HCT116 (cell line): Measurements from ENCODE around the gene CBFA2T2. TPM values are rescaled to one million over a fixed set of nuclear protein-coding genes. Genes with fewer than 3 reads are reported as not detected.
"Not testable (repeated sequence)": the region's sequence is repeated elsewhere in the genome, so short reads cannot be mapped to it uniquely, and the experiment has no call there.

Source experiments
- ATAC-seq: fragments of 200-7000 bp; cut with Tn5 transposase; 2 replicates; pipeline ENCODE4 v1.9.1; 2020; ENCODE audit warnings: mild to moderate bottlenecking, moderate library complexity
- Bru-seq: library from RNA; stranded (reverse); fragments of 400-500 nt; gene quantifications from one replicate; lab custom pipeline; 2021; lab: Mats Ljungman, UMichigan
- BruChase-seq, 2 experiments: library from RNA; stranded (reverse); fragments of 400-500 nt; gene quantifications; one replicate each; lab custom pipeline; 2021; lab: Mats Ljungman, UMichigan
- BruUV-seq: library from RNA; stranded (reverse); fragments of 400-500 nt; replicated peaks from 2 replicates; lab custom pipeline; 2021; lab: Mats Ljungman, UMichigan
- CTCF ChIA-PET: fragments of 300-600 bp; sonication (Branson Sonifier 250); formaldehyde crosslinking; loops from one replicate; lab custom pipeline; 2021; ENCODE audit warnings: antibody characterized with exemption; lab: Charles Lee
- POLR2A ChIA-PET: fragments of 300-600, 350-600 bp; sonication (Branson Sonifier 250); formaldehyde crosslinking; loops from one replicate; lab custom pipeline; 2021; ENCODE audit warnings: antibody characterized with exemption; lab: Charles Lee
- RAD21 ChIA-PET, 2 experiments: fragments of 300-600 bp; sonication (Branson Sonifier 250); formaldehyde crosslinking; loops; one replicate each; lab custom pipeline; 2023; ENCODE audit warnings: low total read pairs in 2 of 2; ENCODE audit not compliant: uncharacterized antibody in 2 of 2, unreplicated experiment in 2 of 2, low non-redundant PET in 1 of 2; lab: Charles Lee
- DNase-seq: peaks from one replicate; pipeline ENCODE4 v3.0.0-alpha.2; 2010; ENCODE audit warnings: low read depth, low spot score
- H2AFZ ChIP-seq: fragments of 200-600 bp; shearing (Covaris generic), sonication (generic); 2 replicates; pipeline ENCODE4 v1.6.1; 2017; ENCODE audit warnings: low read depth, mixed run types, mixed read lengths, antibody characterized with exemption, low read length; ENCODE audit not compliant: poor library complexity, severe bottlenecking
- H3K27ac ChIP-seq: 2 replicates; pipeline ENCODE4 v1.5.1; 2012; ENCODE audit warnings: low read depth, low read length
- H3K27me3 ChIP-seq: fragments of 200-600 bp; sonication (generic); 2 replicates; pipeline ENCODE4 v1.6.1; 2016; ENCODE audit warnings: mixed run types, low read length, mixed read lengths; ENCODE audit not compliant: insufficient read depth
- H3K36me3 ChIP-seq, 2 experiments: fragments of 200-500 bp in 1 of 2; fragments of 200-600 bp in 1 of 2; sonication (Bioruptor generic) in 1 of 2; sonication (generic) in 1 of 2; 2 replicates each; pipeline versions ENCODE4 v1.5.1 to v1.6.1; 2014 to 2016; ENCODE audit warnings: low read length in 2 of 2, inconsistent platforms in 1 of 2, mixed read lengths in 1 of 2, mixed run types in 1 of 2; ENCODE audit not compliant: insufficient read depth in 2 of 2, control insufficient read depth in 1 of 2
- H3K4me1 ChIP-seq, 2 experiments: fragments of 200-600 bp in 1 of 2; sonication (generic) in 1 of 2; 2 replicates each; pipeline versions ENCODE4 v1.5.1 to v1.6.1; 2012 to 2017; ENCODE audit warnings: low read length in 2 of 2, inconsistent platforms in 1 of 2, mild to moderate bottlenecking in 1 of 2, mixed read lengths in 1 of 2, mixed run types in 1 of 2, moderate library complexity in 1 of 2; ENCODE audit not compliant: insufficient read depth in 2 of 2, control insufficient read depth in 1 of 2
- H3K4me2 ChIP-seq: fragments of 200-600 bp; sonication (generic); 2 replicates; pipeline ENCODE4 v1.6.1; 2017; ENCODE audit warnings: mixed run types, low read length, mixed read lengths
- H3K4me3 ChIP-seq, 2 experiments: fragments of 200-600 bp in 1 of 2; sonication (generic) in 1 of 2; replicated peaks in 1 of 2; 2 replicates each; pipeline ENCODE4 v1.5.1; 2011 to 2016; ENCODE audit warnings: low read length in 2 of 2, control low read depth in 1 of 2, low read depth in 1 of 2, mild to moderate bottlenecking in 1 of 2, mixed read lengths in 1 of 2, mixed run types in 1 of 2
- H3K79me2 ChIP-seq: fragments of 200-600 bp; sonication (generic); 2 replicates; pipeline ENCODE4 v1.6.1; 2017; ENCODE audit warnings: mild to moderate bottlenecking, mixed run types, low read length, moderate library complexity, mixed read lengths; ENCODE audit not compliant: insufficient read depth
- H3K9ac ChIP-seq: fragments of 200-600 bp; sonication (generic); 2 replicates; pipeline ENCODE4 v1.6.1; 2016; ENCODE audit warnings: low read length, mixed read lengths
- H3K9me2 ChIP-seq: fragments of 200-600 bp; sonication (generic), shearing (Covaris generic); 2 replicates; pipeline ENCODE4 v1.6.1; 2017; ENCODE audit warnings: mixed run types, mild to moderate bottlenecking, moderate library complexity; ENCODE audit not compliant: insufficient read depth
- H3K9me3 ChIP-seq, 2 experiments: fragments of 200-500 bp in 1 of 2; fragments of 200-600 bp in 1 of 2; sonication (Bioruptor generic) in 1 of 2; sonication (generic) in 1 of 2; 2 replicates each; pipeline ENCODE4 v1.6.1; 2014 to 2017; ENCODE audit warnings: low read length in 2 of 2, mixed read lengths in 2 of 2, inconsistent platforms in 1 of 2, low read depth in 1 of 2, mild to moderate bottlenecking in 1 of 2, mixed run types in 1 of 2, moderate library complexity in 1 of 2; ENCODE audit not compliant: control insufficient read depth in 1 of 2, insufficient read depth in 1 of 2
- H4K20me1 ChIP-seq: fragments of 200-600 bp; sonication (generic), shearing (Covaris generic); 2 replicates; pipeline ENCODE4 v1.6.1; 2017; ENCODE audit warnings: mixed run types, mild to moderate bottlenecking, moderate library complexity; ENCODE audit not compliant: insufficient read depth
- ATF3 ChIP-seq: IDR thresholded peaks from 2 replicates; pipeline ENCODE4 v1.6.1; 2012
- POLR2A ChIP-seq: IDR thresholded peaks from 2 replicates; pipeline ENCODE4 v1.7.0; 2011; ENCODE audit warnings: borderline replicate concordance; ENCODE audit not compliant: insufficient read depth, insufficient read length; ENCODE audit errors: extremely low read depth
- ZFX ChIP-seq: fragments of 450-650 bp; IDR thresholded peaks from 2 replicates; pipeline ENCODE4 v1.6.1; 2017
- intact Hi-C: fragments of 100-400 bp; cut with micrococcal nuclease; formaldehyde crosslinking; loops from 2 replicates; pipeline ENCODE4 v1.10.0; 2022
- long read RNA-seq: library from polyadenylated mRNA; unstranded; transcript quantifications from one replicate; pipeline ENCODE4 v2.0.0, GENCODE V29; 2021; ENCODE audit not compliant: unreplicated experiment
- polyA plus RNA-seq: library from polyadenylated mRNA; unstranded; fragments of >200 nt; gene quantifications from 2 replicates; pipeline ENCODE4 v1.2.1, GENCODE V29; 2012; ENCODE audit warnings: missing spikeins
- total RNA-seq: library from RNA; stranded (reverse); gene quantifications from one replicate; pipeline ENCODE4 v1.2.1, GENCODE V29; 2021; ENCODE audit not compliant: unreplicated experiment

Gene CBFA2T2
- total RNA-seq (8.0 TPM), Bru-seq, nascent RNA (percentile 66 among the genes with signal in this experiment), BruChase-seq, experiment 1, labeled RNA remaining after a 6-hour chase (percentile 62 among the genes with signal in this experiment), BruChase-seq, experiment 2, labeled RNA remaining after a 2-hour chase (percentile 64 among the genes with signal in this experiment)
- polyA plus RNA-seq: 6.7 and 7.8 TPM in 2 replicates
- long read RNA-seq, full-length matches to known transcripts: 2 of 20 reads
- long read RNA-seq, partial matches to known transcripts: 6 of 20 reads
- long read RNA-seq, other reads (novel, unspliced or antisense): 12 of 20 reads

GRCh38 chr20:33490023-33490933 lies at the start of gene CBFA2T2:
Gene CBFA2T2 (plus strand): TSS chr20:33490096. CDS start chr20:33490268, 172 bp downstream.
- H3K9me2 ChIP-seq: no peaks in the 10 kb centered on the region
- DNase-seq: peak; percentile 28
- H3K9ac ChIP-seq: peak within 1 kb of the TSS; percentile 79
- CTCF ChIA-PET: interaction anchor here (0.8 to 1.2 kb wide), 4 partner anchors 9 to 66 kb away, joined by 3 read pairs; no protein-coding TSS in a partner anchor
- ATAC-seq: peak; percentile 73
- no peaks in the 10 kb centered on the region for H4K20me1 ChIP-seq
- peaks cover 12% of the 10 kb centered on the region for H3K79me2 ChIP-seq
- H3K9me3 ChIP-seq: no peaks in the 10 kb centered on the region
- no peaks in the 10 kb centered on the region for H3K36me3 ChIP-seq
- H3K4me1 ChIP-seq: peaks cover 9 to 17% of the 10 kb centered on the region in 2 experiments
- H3K4me2 ChIP-seq: peak within 1 kb of the TSS; percentile 95
- TF ChIP-seq ATF3: no peak
- TF ChIP-seq POLR2A: no peak
- peak; percentile 89 for TF ChIP-seq ZFX
- POLR2A ChIA-PET: interaction anchor here (0.8 to 1.5 kb wide), 6 partner anchors 10 to 230 kb away, joined by 3 to 12 read pairs (median 4); partner anchors contain the start of genes PXMP4 and SNTA1
- no TSS peak for BruUV-seq
- H3K27me3 ChIP-seq: no peaks in the 10 kb centered on the region
- peak within 1 kb of the TSS; percentile 53 to 82 for H3K4me3 ChIP-seq
- intact Hi-C loops: no loop called here
- RAD21 ChIA-PET: no interaction called here
- peak within 1 kb of the TSS; percentile 79 for H3K27ac ChIP-seq
- peak within 1 kb of the TSS; percentile 3 for H2AFZ ChIP-seq

- intact Hi-C loops, H3K9me2 ChIP-seq, H4K20me1 ChIP-seq, BruUV-seq, H3K4me2 ChIP-seq, CTCF ChIA-PET, H3K36me3 ChIP-seq, H3K4me3 ChIP-seq, H2AFZ ChIP-seq, H3K27me3 ChIP-seq, POLR2A ChIA-PET, DNase-seq, H3K9ac ChIP-seq, H3K9me3 ChIP-seq, H3K79me2 ChIP-seq, H3K27ac ChIP-seq, ATAC-seq, RAD21 ChIA-PET: not testable (repeated sequence)
- peaks cover 12 to 22% of the 10 kb centered on the region in 2 experiments for H3K4me1 ChIP-seq
Measured at GRCh38 chr20:33440562-33440961, 49.3 kb upstream of the CBFA2T2 start.
